ENCODE results near the gene PPP1R10.

The PPP1R10 gene

GRCh38 chr6:30619561-30619960, 2.5 kb upstream of the PPP1R10 start:
- no peak for DNase-seq (ENCODE audit: low read depth)

- no peak for DNase-seq (ENCODE audit: low read depth)
Observed at GRCh38 chr6:30618270-30618797, 1.3 kb upstream of the PPP1R10 start.

GRCh38 chr6:30617565-30618269, 674 bp upstream of the PPP1R10 start, which contains the start of gene MRPS18B:
Gene MRPS18B, plus strand, starts transcription at chr6:30617840. Its CDS starts 26 bp downstream, at chr6:30617866.
- DNase-seq (ENCODE audit: low read depth): peak; percentile 97

- DNase-seq (ENCODE audit: low read depth): no peak
Observed at GRCh38 chr6:30615958-30616810, 859 bp downstream of the PPP1R10 start.

- no peak for DNase-seq (ENCODE audit: low read depth)
Observed at GRCh38 chr6:30615219-30615957, 1.7 kb downstream of the PPP1R10 start.

GRCh38 chr6:30614843-30615218, 2.2 kb downstream of the PPP1R10 start:
- DNase-seq (ENCODE audit: low read depth): peak; percentile 81

- no peak for DNase-seq (ENCODE audit: low read depth)
Observed at GRCh38 chr6:30614044-30614842, 2.8 kb downstream of the PPP1R10 start.

GRCh38 chr6:30613251-30614043, 3.6 kb downstream of the PPP1R10 start:
- no peak for DNase-seq (ENCODE audit: low read depth)

GRCh38 chr6:30612687-30613248, 4.3 kb downstream of the PPP1R10 start:
- DNase-seq (ENCODE audit: low read depth): no peak

GRCh38 chr6:30612213-30612612, 4.8 kb downstream of the PPP1R10 start:
- no peak for DNase-seq (ENCODE audit: low read depth)

- no peak for DNase-seq (ENCODE audit: low read depth)
Observed at GRCh38 chr6:30611856-30612194, 5.2 kb downstream of the PPP1R10 start.

- no peak for DNase-seq (ENCODE audit: low read depth)
Observed at GRCh38 chr6:30611150-30611855, 5.7 kb downstream of the PPP1R10 start.

GRCh38 chr6:30610065-30610464, 7.0 kb downstream of the PPP1R10 start:
- DNase-seq (ENCODE audit: low read depth): no peak

GRCh38 chr6:30603961-30604360, 13.1 kb downstream of the PPP1R10 start:
- no peak for DNase-seq (ENCODE audit: low read depth)

GRCh38 chr6:30601815-30602641, 15.0 kb downstream of the PPP1R10 start:
- no peak for DNase-seq (ENCODE audit: low read depth)

- DNase-seq (ENCODE audit: low read depth): no peak
Observed at GRCh38 chr6:30601436-30601814, 15.6 kb downstream of the PPP1R10 start.

GRCh38 chr6:30600451-30600961, 16.5 kb downstream of the PPP1R10 start:
- no peak for DNase-seq (ENCODE audit: low read depth)

GRCh38 chr6:30599625-30600324, 17.3 kb downstream of the PPP1R10 start:
- DNase-seq (ENCODE audit: low read depth): no peak
